H9 (cell line): ENCODE measurements around the gene BPTF. TPM values are rescaled to one million over a fixed set of nuclear protein-coding genes. Genes with fewer than 3 reads are reported as not detected.
A peak's percentile ranks its signal among the peaks of the same experiment; 100 is the strongest.

Source experiments
- DNase-seq: peaks from one replicate; pipeline ENCODE4 v3.0.0-alpha.2; 2017
- H2AFZ ChIP-seq: one replicate; pipeline ENCODE4 v1.6.1; 2013; ENCODE audit warnings: mild to moderate bottlenecking, low read length, control low read depth, moderate library complexity
- H2AK5ac ChIP-seq: 2 replicates; pipeline ENCODE4 v1.6.1; 2013; ENCODE audit warnings: low read length, control low read depth, mixed read lengths; ENCODE audit not compliant: insufficient read length
- H2BK120ac ChIP-seq: one replicate; pipeline ENCODE4 v1.6.1; 2013; ENCODE audit warnings: low read depth, mild to moderate bottlenecking, low read length, control low read depth, inconsistent platforms; ENCODE audit not compliant: poor library complexity, severe bottlenecking
- H2BK12ac ChIP-seq: 2 replicates; pipeline ENCODE4 v1.6.1; 2013; ENCODE audit warnings: low read length, control low read depth, mixed read lengths, low read depth; ENCODE audit not compliant: insufficient read length
- H2BK15ac ChIP-seq: 2 replicates; pipeline ENCODE4 v1.6.1; 2013; ENCODE audit warnings: low read depth, low read length, control low read depth
- H2BK20ac ChIP-seq: one replicate; pipeline ENCODE4 v1.6.1; 2013; ENCODE audit warnings: low read depth, mild to moderate bottlenecking, low read length, control low read depth, inconsistent platforms; ENCODE audit not compliant: poor library complexity, severe bottlenecking
- H2BK5ac ChIP-seq: 2 replicates; pipeline ENCODE4 v1.6.1; 2013; ENCODE audit warnings: low read length, control low read depth, mixed read lengths; ENCODE audit not compliant: insufficient read length
- H3K14ac ChIP-seq: 2 replicates; pipeline ENCODE4 v1.6.1; 2013; ENCODE audit warnings: low read length, control low read depth; ENCODE audit not compliant: insufficient read depth
- H3K18ac ChIP-seq: 2 replicates; pipeline ENCODE4 v1.6.1; 2013; ENCODE audit warnings: low read depth, mild to moderate bottlenecking, mixed read lengths, low read length, control low read depth; ENCODE audit not compliant: insufficient read length
- H3K23ac ChIP-seq: 2 replicates; pipeline ENCODE4 v1.6.1; 2013; ENCODE audit warnings: low read length, control low read depth, mixed read lengths, low read depth; ENCODE audit not compliant: insufficient read length
- H3K23me2 ChIP-seq: 2 replicates; pipeline ENCODE4 v1.6.1; 2013; ENCODE audit warnings: low read depth, mild to moderate bottlenecking, mixed read lengths, low read length, control low read depth; ENCODE audit not compliant: insufficient read length, poor library complexity, severe bottlenecking
- H3K27ac ChIP-seq: 2 replicates; pipeline ENCODE4 v1.5.1; 2013; ENCODE audit warnings: low read length, control low read depth, mixed read lengths, low read depth; ENCODE audit not compliant: insufficient read length
- H3K27me3 ChIP-seq: 2 replicates; pipeline ENCODE4 v1.6.1; 2013; ENCODE audit warnings: low read length, control low read depth, inconsistent platforms; ENCODE audit not compliant: insufficient read depth
- H3K4ac ChIP-seq: 2 replicates; pipeline ENCODE4 v1.6.1; 2013; ENCODE audit warnings: low read depth, mild to moderate bottlenecking, control low read depth, inconsistent platforms, low read length, moderate library complexity
- H3K4me1 ChIP-seq: 2 replicates; pipeline ENCODE4 v1.6.1; 2013; ENCODE audit warnings: low read length, control low read depth, inconsistent platforms; ENCODE audit not compliant: insufficient read depth
- H3K4me2 ChIP-seq: 2 replicates; pipeline ENCODE4 v1.6.1; 2013; ENCODE audit warnings: low read length, control low read depth, mixed read lengths; ENCODE audit not compliant: insufficient read length, insufficient read depth
- H3K56ac ChIP-seq: 2 replicates; pipeline ENCODE4 v1.6.1; 2013; ENCODE audit warnings: low read depth, mild to moderate bottlenecking, mixed read lengths, low read length, control low read depth; ENCODE audit not compliant: insufficient read length
- H3K79me1 ChIP-seq: 2 replicates; pipeline ENCODE4 v1.6.1; 2013; ENCODE audit warnings: low read depth, mild to moderate bottlenecking, moderate library complexity, low read length, control low read depth, inconsistent platforms; ENCODE audit not compliant: insufficient read depth, poor library complexity, severe bottlenecking
- H3K79me2 ChIP-seq: 2 replicates; pipeline ENCODE4 v1.6.1; 2013; ENCODE audit warnings: low read length, control low read depth, inconsistent platforms; ENCODE audit not compliant: insufficient read depth
- H3K9ac ChIP-seq: 2 replicates; pipeline ENCODE4 v1.6.1; 2013; ENCODE audit warnings: low read length, control low read depth, mixed read lengths; ENCODE audit not compliant: insufficient read length; ENCODE audit errors: extremely low read depth
- H3K9me3 ChIP-seq: one replicate; pipeline ENCODE4 v1.6.1; 2013; ENCODE audit warnings: low read depth, low read length, inconsistent platforms; ENCODE audit not compliant: control insufficient read depth
- H3T11ph ChIP-seq: one replicate; pipeline ENCODE4 v1.6.1; 2013; ENCODE audit warnings: mild to moderate bottlenecking, low read length, control low read depth, inconsistent platforms
- H4K20me1 ChIP-seq: one replicate; pipeline ENCODE4 v1.6.1; 2013; ENCODE audit not compliant: control insufficient read depth, insufficient read length, insufficient read depth
- H4K5ac ChIP-seq: 2 replicates; pipeline ENCODE4 v1.6.1; 2013; ENCODE audit warnings: low read depth, mild to moderate bottlenecking, mixed read lengths, low read length, control low read depth; ENCODE audit not compliant: insufficient read length
- H4K8ac ChIP-seq: replicated peaks from 2 replicates; pipeline ENCODE4 v1.6.1; 2013; ENCODE audit warnings: low read length, control low read depth, mixed read lengths, low read depth; ENCODE audit not compliant: insufficient read length
- H4K91ac ChIP-seq: 2 replicates; pipeline ENCODE4 v1.6.1; 2013; ENCODE audit warnings: low read depth, mild to moderate bottlenecking, moderate library complexity, mixed read lengths, low read length, control low read depth; ENCODE audit not compliant: insufficient read length
- H3K27ac Mint-ChIP-seq, 3 experiments: 2 replicates in 2 of 3; 3 replicates in 1 of 3; pipeline ENCODE4 v1.8.0; 2020 to 2021; ENCODE audit warnings: mixed read lengths in 3 of 3, mild to moderate bottlenecking in 1 of 3, moderate library complexity in 1 of 3
- H3K27me3 Mint-ChIP-seq: 2 replicates; pipeline ENCODE4 v1.8.0; 2021; ENCODE audit warnings: low read depth, mild to moderate bottlenecking, moderate library complexity, mixed read lengths
- H3K36me3 Mint-ChIP-seq, 3 experiments: 2 replicates in 2 of 3; 3 replicates in 1 of 3; pipeline ENCODE4 v1.8.0; 2020 to 2021; ENCODE audit warnings: low read depth in 3 of 3, mixed read lengths in 3 of 3; ENCODE audit not compliant: insufficient read depth in 1 of 3
- H3K4me1 Mint-ChIP-seq, 2 experiments: 2 replicates each; pipeline ENCODE4 v1.8.0; 2020; ENCODE audit warnings: mixed read lengths in 2 of 2
- H3K4me3 Mint-ChIP-seq, 2 experiments: 2 replicates in 1 of 2; 3 replicates in 1 of 2; pipeline ENCODE4 v1.8.0; 2020 to 2021; ENCODE audit warnings: mild to moderate bottlenecking in 2 of 2, mixed read lengths in 2 of 2, moderate library complexity in 1 of 2
- H3K9me3 Mint-ChIP-seq, 2 experiments: 2 replicates in 1 of 2; 3 replicates in 1 of 2; pipeline ENCODE4 v1.8.0; 2020; ENCODE audit warnings: mild to moderate bottlenecking in 2 of 2, mixed read lengths in 2 of 2, moderate library complexity in 1 of 2
- WGBS: extraction: QIAGEN DNeasy Blood & Tissue Kit; methylation state at CpG from one replicate; pipeline ENCODE4 v1.1.7; 2013; ENCODE audit warnings: missing lambda C conversion rate, low lambda C conversion rate, mixed read lengths; ENCODE audit not compliant: insufficient read length; ENCODE audit errors: extremely low coverage; 5-methylcytosine and 5-hydroxymethylcytosine counted together
- total RNA-seq: library from RNA; stranded (reverse); gene quantifications from 2 replicates; pipeline ENCODE4 v1.2.1, GENCODE V29; 2021
- TF ChIP-seq, protein P1 (sequence below): fragments of 200-600 bp; sonication (generic); conservative IDR thresholded peaks from 3 replicates; pipeline ENCODE4 v1.8.0; 2021; ENCODE audit warnings: antibody characterized with exemption, mild to moderate bottlenecking

Gene BPTF
- total RNA-seq, 1 experiment from 2014 or later = 203 TPM

- no peak overlapping the region for H2BK120ac ChIP-seq
- peaks cover 0 to 2% of the 10 kb centered on the region in 2 experiments; a peak in 1 of 5 replicates for H3K9me3 Mint-ChIP-seq
- no peak overlapping the region for H3K18ac ChIP-seq
- no peak overlapping the region for H3K56ac ChIP-seq
- no peak overlapping the region for H3K27ac ChIP-seq
- no peak overlapping the region for H3K14ac ChIP-seq
- H3K4ac ChIP-seq = no peak overlapping the region
- no CpG with 5 or more reads among the region's 9 CpGs for WGBS
- H3K23me2 ChIP-seq = peaks cover 6% of the 10 kb centered on the region
- no peak for DNase-seq
- H2AFZ ChIP-seq = no peak overlapping the region
- TF ChIP-seq, protein P1, sequence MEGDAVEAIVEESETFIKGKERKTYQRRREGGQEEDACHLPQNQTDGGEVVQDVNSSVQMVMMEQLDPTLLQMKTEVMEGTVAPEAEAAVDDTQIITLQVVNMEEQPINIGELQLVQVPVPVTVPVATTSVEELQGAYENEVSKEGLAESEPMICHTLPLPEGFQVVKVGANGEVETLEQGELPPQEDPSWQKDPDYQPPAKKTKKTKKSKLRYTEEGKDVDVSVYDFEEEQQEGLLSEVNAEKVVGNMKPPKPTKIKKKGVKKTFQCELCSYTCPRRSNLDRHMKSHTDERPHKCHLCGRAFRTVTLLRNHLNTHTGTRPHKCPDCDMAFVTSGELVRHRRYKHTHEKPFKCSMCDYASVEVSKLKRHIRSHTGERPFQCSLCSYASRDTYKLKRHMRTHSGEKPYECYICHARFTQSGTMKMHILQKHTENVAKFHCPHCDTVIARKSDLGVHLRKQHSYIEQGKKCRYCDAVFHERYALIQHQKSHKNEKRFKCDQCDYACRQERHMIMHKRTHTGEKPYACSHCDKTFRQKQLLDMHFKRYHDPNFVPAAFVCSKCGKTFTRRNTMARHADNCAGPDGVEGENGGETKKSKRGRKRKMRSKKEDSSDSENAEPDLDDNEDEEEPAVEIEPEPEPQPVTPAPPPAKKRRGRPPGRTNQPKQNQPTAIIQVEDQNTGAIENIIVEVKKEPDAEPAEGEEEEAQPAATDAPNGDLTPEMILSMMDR = no peak
- no peaks in the 10 kb centered on the region for H3K4me1 ChIP-seq
- peaks cover 3% of the 10 kb centered on the region; the same call in 1 of the 2 replicates for H3K27me3 Mint-ChIP-seq
- H2AK5ac ChIP-seq = no peak overlapping the region
- H3K4me3 Mint-ChIP-seq = peak overlapping the region; percentile 39 to 84; a peak in 4 of 5 replicates
- H3K27me3 ChIP-seq = no peaks in the 10 kb centered on the region
- H4K5ac ChIP-seq = no peak overlapping the region
- no peak overlapping the region for H2BK12ac ChIP-seq
- H2BK15ac ChIP-seq = no peak overlapping the region
- no peak overlapping the region for H3T11ph ChIP-seq
- no peaks in the 10 kb centered on the region; a peak in 1 of 7 replicates for H3K36me3 Mint-ChIP-seq
- no peak overlapping the region for H4K8ac ChIP-seq
- 0 out of 2 replicates have a peak, but pooled peaks cover 2% of the 10 kb centered on the region for H3K79me2 ChIP-seq
- H2BK5ac ChIP-seq = no peak overlapping the region
- no peak overlapping the region for H3K9ac ChIP-seq
- H3K23ac ChIP-seq = no peak overlapping the region
- peak overlapping the region; percentile 88 for H3K4me2 ChIP-seq
- H4K91ac ChIP-seq = no peak overlapping the region
- H3K9me3 ChIP-seq = no peaks in the 10 kb centered on the region
- no peak overlapping the region for H3K27ac Mint-ChIP-seq
- H3K4me1 Mint-ChIP-seq = peaks cover 9 to 18% of the 10 kb centered on the region in 2 experiments
- no peaks in the 10 kb centered on the region for H3K79me1 ChIP-seq
- H4K20me1 ChIP-seq = no peaks in the 10 kb centered on the region
- no peak overlapping the region for H2BK20ac ChIP-seq
Measured at GRCh38 chr17:68019336-68019674, 194.0 kb downstream of the BPTF start.
